Uterus (tissue), 4 donors: Measurements from ENCODE around the gene NOTCH1. TPM values are rescaled to one million over a fixed set of nuclear protein-coding genes. Genes with fewer than 3 reads are reported as not detected.

Source experiments
- DNase-seq, 2 donors: peaks; one replicate each; pipeline ENCODE4 v3.0.0-alpha.2; 2019 to 2020
- H3K27ac ChIP-seq, 2 donors: fragments of 200-600 bp; sonication (generic); 1 replicate in 1 of 2; 2 replicates in 1 of 2; pipeline ENCODE4 v1.5.1; 2016 to 2018
- H3K27me3 ChIP-seq, 2 donors: fragments of 200-600 bp; sonication (generic); one replicate each; pipeline ENCODE4 v1.5.1; 2018 to 2019; ENCODE audit warnings: control low read depth in 1 of 2
- H3K36me3 ChIP-seq, 2 donors: fragments of 200-600 bp; sonication (generic); one replicate each; pipeline ENCODE4 v1.5.1; 2019; ENCODE audit warnings: control low read depth in 1 of 2
- H3K4me1 ChIP-seq, 2 donors: fragments of 200-600 bp; sonication (generic); one replicate each; pipeline ENCODE4 v1.5.1; 2018 to 2019; ENCODE audit warnings: control low read depth in 1 of 2
- H3K4me3 ChIP-seq, 2 donors: fragments of 200-600 bp; sonication (generic); 1 replicate in 1 of 2; 2 replicates in 1 of 2; pipeline ENCODE4 v1.5.1; 2018 to 2019; ENCODE audit warnings: mild to moderate bottlenecking in 1 of 2
- H3K9me3 ChIP-seq, 2 donors: fragments of 200-600 bp; sonication (generic); one replicate each; pipeline ENCODE4 v1.5.1; 2019; ENCODE audit warnings: control low read depth in 1 of 2
- CTCF ChIP-seq, 4 experiments: fragments of 200-600 bp in 2 of 4; fragments of 450-650 bp in 2 of 4; sonication (generic) in 2 of 4; IDR thresholded peaks; one replicate each; pipeline ENCODE4 v1.5.1; 2016 to 2019; ENCODE audit warnings: antibody characterized with exemption in 4 of 4, mild to moderate bottlenecking in 2 of 4, moderate library complexity in 1 of 4
- POLR2A ChIP-seq, 2 donors: fragments of 450-650 bp; IDR thresholded peaks; one replicate each; pipeline ENCODE4 v1.6.1; 2016; ENCODE audit warnings: antibody characterized with exemption in 2 of 2, mild to moderate bottlenecking in 1 of 2, moderate library complexity in 1 of 2
- intact Hi-C: fragments of 100-400 bp; cut with DNase I; formaldehyde crosslinking; loops from one replicate; pipeline ENCODE4 v1.15.1; 2023; ENCODE audit warnings: low total_unique reads
- total RNA-seq, 4 donors: library from RNA; depleted of rRNA in 3 of 4; stranded (reverse); fragments of >200 nt in 3 of 4; gene quantifications; one replicate each; pipeline versions ENCODE4 v1.1.0 to v1.2.4, GENCODE V29; 2014 to 2023
- donor health status: DM: yes; HTN: yes; CAD: no.

Gene NOTCH1
- total RNA-seq, 4 donors from 2014 or later = 19.7 to 109 (median 35.6) TPM

DNA sequence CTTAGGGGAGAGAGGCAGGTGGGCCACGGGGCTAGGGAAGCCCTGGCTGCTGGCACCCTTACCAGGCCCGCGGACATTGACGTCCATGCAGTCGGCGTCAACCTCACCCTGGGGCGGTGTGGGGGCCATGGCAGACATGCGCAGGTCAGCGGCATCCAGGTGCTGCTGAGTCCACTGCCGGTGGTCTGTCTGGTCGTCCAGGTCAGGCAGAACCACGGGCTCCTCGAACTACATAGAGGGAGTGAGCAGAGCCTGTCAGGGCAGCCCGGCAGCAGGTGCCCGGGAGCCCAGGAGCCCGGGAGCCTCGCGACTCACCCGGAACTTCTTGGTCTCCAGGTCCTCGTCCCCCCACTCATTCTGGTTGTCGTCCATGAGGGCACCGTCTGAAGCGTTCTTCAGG, 44.2 kb downstream of the NOTCH1 start:
- Histone ChIP-seq H3K9me3 (no peaks in the 10 kb centered on the region), H3K4me3 (no peak overlapping the region), H3K27ac (no peak overlapping the region), H3K27me3 (no peaks in the 10 kb centered on the region), H3K4me1 (no peaks in the 10 kb centered on the region), H3K36me3 (no peaks in the 10 kb centered on the region)
- intact Hi-C loops = no loop called here
- no peak for TF ChIP-seq CTCF (IDR thresholded peaks at IDR 0.05)
- TF ChIP-seq POLR2A (IDR thresholded peaks at IDR 0.05) = no peak
- DNase-seq = no peak

GRCh38 chr9:136499935-136500910, 45.6 kb downstream of the NOTCH1 start:
- no peaks in the 10 kb centered on the region for H3K36me3 ChIP-seq
- no peaks in the 10 kb centered on the region for H3K9me3 ChIP-seq
- no peak for TF ChIP-seq CTCF (IDR thresholded peaks at IDR 0.05)
- no peak for TF ChIP-seq POLR2A (IDR thresholded peaks at IDR 0.05)
- no peak for DNase-seq
- intact Hi-C loops = no loop called here
- H3K4me3 ChIP-seq = no peak overlapping the region
- H3K27ac ChIP-seq = no peak overlapping the region
- no peaks in the 10 kb centered on the region for H3K27me3 ChIP-seq
- H3K4me1 ChIP-seq = no peaks in the 10 kb centered on the region

DNA sequence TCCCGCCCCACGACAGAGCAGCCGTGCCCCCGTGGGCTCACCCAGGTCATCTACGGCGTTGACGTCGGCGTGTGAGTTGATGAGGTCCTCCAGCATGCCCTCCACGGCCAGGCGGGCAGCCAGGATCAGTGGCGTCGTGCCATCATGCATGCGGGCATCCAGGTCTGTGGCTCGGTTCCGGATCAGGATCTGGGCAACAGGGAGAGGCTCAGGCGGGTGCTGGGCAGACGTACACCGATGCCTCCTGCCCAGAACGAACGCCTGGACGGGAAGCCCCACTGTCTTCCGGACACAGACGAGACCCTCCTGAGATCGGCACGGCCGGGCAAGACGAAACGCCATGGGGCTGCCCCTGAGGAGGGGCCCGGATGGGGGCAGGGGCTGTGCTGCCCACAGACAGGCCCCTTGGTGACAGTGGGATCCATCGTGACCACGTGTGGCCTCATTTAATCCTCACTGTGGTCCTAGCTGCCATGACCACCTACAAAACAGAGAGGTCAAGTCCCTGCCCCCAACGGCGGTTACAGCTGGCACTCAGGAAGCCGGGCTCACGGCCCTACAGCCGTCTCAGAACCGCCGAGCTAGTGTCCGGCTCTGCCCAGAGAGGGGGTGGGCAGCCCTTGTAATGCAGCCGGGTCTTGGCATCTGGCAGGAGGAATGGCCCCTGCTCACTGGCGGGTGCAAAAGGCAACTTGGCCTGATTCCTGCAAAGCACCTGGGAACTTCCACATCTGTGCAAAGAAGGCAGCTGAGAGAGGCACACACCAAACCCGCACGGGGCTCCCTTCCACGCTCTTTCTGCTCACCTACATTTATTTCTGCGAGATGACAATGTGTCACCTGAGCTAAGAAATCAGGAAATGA, 46.5 kb downstream of the NOTCH1 start:
- no peaks in the 10 kb centered on the region for H3K36me3 ChIP-seq
- intact Hi-C loops = no loop called here
- DNase-seq = no peak

GRCh38 chr9:136497916-136498695, 47.7 kb downstream of the NOTCH1 start:
- intact Hi-C loops = no loop called here
- DNase-seq = no peak
- H3K4me1 ChIP-seq = no peaks in the 10 kb centered on the region

More for the DNA sequence above, 46.5 kb downstream of the NOTCH1 start:
- no peak overlapping the region for H3K4me3 ChIP-seq
- no peaks in the 10 kb centered on the region for H3K9me3 ChIP-seq
- no peaks in the 10 kb centered on the region for H3K27me3 ChIP-seq
- H3K4me1 ChIP-seq = no peaks in the 10 kb centered on the region
- no peak overlapping the region for H3K27ac ChIP-seq
- TF ChIP-seq CTCF (IDR thresholded peaks at IDR 0.05) = no peak
- no peak for TF ChIP-seq POLR2A (IDR thresholded peaks at IDR 0.05)

More at GRCh38 chr9:136497916-136498695, 47.7 kb downstream of the NOTCH1 start:
- Histone ChIP-seq H3K9me3 (no peaks in the 10 kb centered on the region), H3K27me3 (no peaks in the 10 kb centered on the region), H3K27ac (no peak overlapping the region), H3K36me3 (no peaks in the 10 kb centered on the region), H3K4me3 (no peak overlapping the region)
- no peak for TF ChIP-seq CTCF (IDR thresholded peaks at IDR 0.05)
- no peak for TF ChIP-seq POLR2A (IDR thresholded peaks at IDR 0.05)
